ENCODE measurements around the gene ZMYND10. TPM values are rescaled to one million over a fixed set of nuclear protein-coding genes. Genes with fewer than 3 reads are reported as not detected.

ZMYND10 gene
- total and polyA plus RNA-seq, 8 donors = 1.6 to 25.5 (median 17.2) TPM

- ATAC-seq (peak; percentile 63), DNase-seq (peak in 3 of 4 donors; percentile 30 to 93 (median 80))
- Histone ChIP-seq H3K27ac (peak within 1 kb of the TSS; percentile 83 to 92), H3K36me3 (no peaks in the 10 kb centered on the region), H3K4me1 (peaks cover 31 to 49% of the 10 kb centered on the region in 2 donors), H3K4me3 (peak within 1 kb of the TSS; percentile 19 to 68), H3K27me3 (no peaks in the 10 kb centered on the region), H3K9me3 (peaks cover 0 to 5% of the 10 kb centered on the region in 2 donors)
- peak in 1 of 2 donors; percentile 10 for TF ChIP-seq CTCF (IDR thresholded peaks at IDR 0.05)
- intact Hi-C loops (cut with DNase I) = no loop called here
These were observed 42.3 kb downstream of the ZMYND10 start, which contains the start of gene HYAL1 for GRCh38 chr3:50303013-50303815. HYAL1 (minus strand) TSS chr3:50303574; CDS start chr3:50302956, 618 bp downstream.

GRCh38 chr3:50302095-50303012 is 43.2 kb downstream of the ZMYND10 start:
- DNase-seq (peak in 1 of 4 donors; percentile 76), ATAC-seq (no peak)
- H3K9me3 ChIP-seq = no peaks in the 10 kb centered on the region
- no peaks in the 10 kb centered on the region for H3K36me3 ChIP-seq
- TF ChIP-seq CTCF (IDR thresholded peaks at IDR 0.05) = no peak
- H3K4me3 ChIP-seq = peak overlapping the region; percentile 19 to 68
- peaks cover 36 to 58% of the 10 kb centered on the region in 2 donors for H3K4me1 ChIP-seq
- H3K27me3 ChIP-seq = no peaks in the 10 kb centered on the region
- intact Hi-C loops (cut with DNase I) = no loop called here
- peak overlapping the region; percentile 83 to 92 for H3K27ac ChIP-seq

- intact Hi-C loops (cut with DNase I) = no loop called here
- Histone ChIP-seq H3K27ac (peak overlapping the region; percentile 92 to 95), H3K4me1 (peaks cover 36 to 58% of the 10 kb centered on the region in 2 donors), H3K27me3 (no peaks in the 10 kb centered on the region), H3K9me3 (no peaks in the 10 kb centered on the region), H3K4me3 (peak overlapping the region in 1 of 2 donors; percentile 68), H3K36me3 (peaks cover 0 to 5% of the 10 kb centered on the region in 2 donors)
- TF ChIP-seq CTCF (IDR thresholded peaks at IDR 0.05) = no peak
- no peak for ATAC-seq
- no peak for DNase-seq
These were observed 44.8 kb downstream of the ZMYND10 start for GRCh38 chr3:50300681-50301254.

- Histone ChIP-seq H3K27ac (peak overlapping the region; percentile 92 to 95), H3K27me3 (no peaks in the 10 kb centered on the region), H3K4me1 (peaks cover 36 to 58% of the 10 kb centered on the region in 2 donors), H3K36me3 (peaks cover 0 to 5% of the 10 kb centered on the region in 2 donors), H3K4me3 (peak overlapping the region; percentile 12 to 68), H3K9me3 (no peaks in the 10 kb centered on the region)
- intact Hi-C loops (cut with DNase I) = no loop called here
- ATAC-seq = peak; percentile 6
- TF ChIP-seq CTCF (IDR thresholded peaks at IDR 0.05) = peak in 1 of 2 donors; percentile 4
- peak in 1 of 4 donors; percentile 83 for DNase-seq
These were observed 45.4 kb downstream of the ZMYND10 start for GRCh38 chr3:50299929-50300680.

Measured in left lung (tissue), 10 donors.